Thyroid gland (tissue), 4 donors: ENCODE measurements around the gene ZDBF2.

Source experiments
- CTCF ChIP-seq, 6 experiments: fragments of 200-600 bp in 3 of 6; fragments of 450-650 bp in 3 of 6; sonication (generic) in 3 of 6; IDR thresholded peaks; one replicate each; pipeline ENCODE4 v1.5.1; 2016 to 2019; ENCODE audit warnings: antibody characterized with exemption in 6 of 6, mild to moderate bottlenecking in 2 of 6, inconsistent platforms in 1 of 6, moderate library complexity in 1 of 6
- POLR2A ChIP-seq, 2 donors: fragments of 450-650 bp; IDR thresholded peaks; one replicate each; pipeline ENCODE4 v1.6.1; 2017; ENCODE audit warnings: antibody characterized with exemption in 2 of 2, mild to moderate bottlenecking in 2 of 2, moderate library complexity in 1 of 2

- TF ChIP-seq POLR2A (IDR thresholded peaks at IDR 0.05), result no peak
- no peak for TF ChIP-seq CTCF (IDR thresholded peaks at IDR 0.05)
Measured at GRCh38 chr2:206352571-206352970, 78.1 kb downstream of the ZDBF2 start.
